ENCODE data around the gene ACTN1.

The ACTN1 gene

DNA sequence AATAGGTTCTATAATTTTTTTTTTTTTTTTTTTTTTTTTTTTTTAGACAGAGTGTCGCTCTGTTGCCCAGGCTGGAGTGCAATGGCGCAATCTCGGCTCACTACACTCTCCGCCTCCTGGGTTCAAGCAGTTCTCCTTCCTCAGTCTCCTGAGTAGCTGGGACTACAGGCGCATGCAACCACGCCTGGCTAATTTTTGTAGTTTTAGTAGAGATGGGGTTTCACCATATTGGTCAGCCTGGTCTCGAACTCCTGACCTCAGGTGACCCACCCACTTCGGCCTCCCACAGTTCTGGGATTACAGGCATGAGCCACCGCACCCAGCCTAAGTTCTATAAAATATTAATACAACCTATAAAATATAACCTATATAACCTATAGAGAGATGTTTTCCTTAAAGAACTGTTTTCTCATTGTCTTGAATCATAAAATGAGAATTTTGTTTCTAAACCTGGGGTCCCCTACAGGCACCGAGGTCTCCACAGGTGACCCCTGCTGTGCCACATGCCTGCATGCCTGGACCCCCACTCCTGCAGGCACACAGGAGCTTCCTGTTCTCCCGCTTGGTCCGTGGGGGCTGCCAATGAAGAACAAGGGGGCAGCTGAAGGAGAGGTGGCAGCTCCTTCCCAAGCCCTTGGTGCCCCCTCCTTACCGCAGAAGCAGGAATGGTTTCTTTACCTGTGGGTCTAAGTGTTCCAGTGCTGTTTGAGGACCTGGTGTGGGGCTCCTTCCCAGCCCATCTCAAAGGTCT is 115.3 kb downstream of the ACTN1 start:
- H3K4me3 ChIP-seq (ENCODE audit: control insufficient read depth, low read depth, low read length), result no peak overlapping the region
- DNase-seq (ENCODE audit: low read depth), result no peak
- no peak for TF ChIP-seq CTCF (conservative IDR thresholded peaks at IDR 0.05; ENCODE audit: control insufficient read depth, insufficient read depth, low read depth, low read length)

GRCh38 chr14:68862954-68863594 is 116.0 kb downstream of the ACTN1 start:
- no peak overlapping the region for H3K4me3 ChIP-seq (ENCODE audit: control insufficient read depth, low read depth, low read length)
- peak; percentile 80 for TF ChIP-seq CTCF (conservative IDR thresholded peaks at IDR 0.05; ENCODE audit: control insufficient read depth, insufficient read depth, low read depth, low read length)
- DNase-seq (ENCODE audit: low read depth), result peak; percentile 82

- no peak for TF ChIP-seq CTCF (conservative IDR thresholded peaks at IDR 0.05; ENCODE audit: control insufficient read depth, insufficient read depth, low read depth, low read length)
- no peak overlapping the region for H3K4me3 ChIP-seq (ENCODE audit: control insufficient read depth, low read depth, low read length)
- DNase-seq (ENCODE audit: low read depth), result no peak
These were observed 118.3 kb downstream of the ACTN1 start for GRCh38 chr14:68860771-68861170.

DNA sequence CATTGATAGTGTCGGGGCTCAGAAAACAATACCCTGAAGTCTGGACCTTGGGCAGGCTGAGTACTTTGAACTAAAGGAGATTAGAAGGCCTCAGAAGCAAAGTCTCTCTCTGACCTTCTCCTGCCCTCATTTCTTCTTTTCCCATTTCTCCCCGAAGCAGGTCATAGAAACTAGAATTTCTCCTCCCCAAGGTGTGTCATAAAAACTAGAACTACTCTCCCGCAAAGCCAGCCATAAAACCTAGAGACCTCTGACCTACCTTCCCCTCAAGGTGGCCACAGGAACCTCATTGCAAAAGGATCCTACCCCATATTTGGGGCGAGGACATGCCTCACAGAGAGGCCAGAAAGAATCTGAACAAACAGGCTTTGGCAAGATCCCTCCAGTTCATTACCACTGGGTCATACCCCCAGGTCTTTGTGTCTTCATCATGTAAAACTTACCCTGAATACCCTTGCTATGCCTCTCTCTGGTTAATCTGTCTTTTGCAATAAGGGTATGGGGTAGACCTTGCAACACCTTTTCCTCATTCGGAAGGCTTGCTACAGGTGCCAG is 121.5 kb downstream of the ACTN1 start:
- no peak for DNase-seq (ENCODE audit: low read depth)
- no peak for TF ChIP-seq CTCF (conservative IDR thresholded peaks at IDR 0.05; ENCODE audit: control insufficient read depth, insufficient read depth, low read depth, low read length)
- H3K4me3 ChIP-seq (ENCODE audit: control insufficient read depth, low read depth, low read length), result no peak overlapping the region

DNA sequence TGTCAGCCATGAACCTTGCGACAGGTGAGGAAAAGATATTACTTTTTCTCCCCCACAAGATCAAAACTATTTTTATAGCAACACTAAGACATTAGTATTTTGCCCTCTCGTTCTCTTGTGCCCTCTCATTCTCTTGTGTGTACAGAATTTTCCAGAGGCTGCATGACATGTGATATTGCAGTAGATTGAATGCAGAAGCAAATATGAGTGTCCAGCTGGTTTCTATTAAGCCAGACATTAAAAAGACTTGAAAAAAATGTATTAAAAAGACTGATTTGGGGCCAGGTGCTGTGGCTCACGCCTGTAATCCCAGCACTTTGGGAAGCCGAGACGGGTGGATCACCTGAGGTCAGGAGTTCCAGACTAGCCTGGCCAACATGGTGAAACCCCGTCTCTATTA is 122.5 kb downstream of the ACTN1 start:
- TF ChIP-seq CTCF (conservative IDR thresholded peaks at IDR 0.05; ENCODE audit: control insufficient read depth, insufficient read depth, low read depth, low read length), result no peak
- no peak overlapping the region for H3K4me3 ChIP-seq (ENCODE audit: control insufficient read depth, low read depth, low read length)
- peak; percentile 36 for DNase-seq (ENCODE audit: low read depth)

GRCh38 chr14:68854421-68854820 is 124.7 kb downstream of the ACTN1 start:
- no peak overlapping the region for H3K4me3 ChIP-seq (ENCODE audit: control insufficient read depth, low read depth, low read length)
- DNase-seq (ENCODE audit: low read depth), result peak; percentile 35
- TF ChIP-seq CTCF (conservative IDR thresholded peaks at IDR 0.05; ENCODE audit: control insufficient read depth, insufficient read depth, low read depth, low read length), result no peak

Data from fibroblast of mammary gland (primary cell).